GM12878 (cell line): ENCODE measurements around the gene CHAF1A. TPM values are rescaled to one million over a fixed set of nuclear protein-coding genes. Genes with fewer than 3 reads are reported as not detected.

Source experiments
- ATF2 ChIP-seq: IDR thresholded peaks from 2 replicates; pipeline ENCODE4 v1.6.1; 2012; ENCODE audit warnings: low read length, inconsistent platforms
- CHD2 ChIP-seq: IDR thresholded peaks from 2 replicates; pipeline ENCODE4 v1.6.1; 2011; ENCODE audit warnings: low read depth, low read length, improper control_type of control experiment, borderline replicate concordance
- EP300 ChIP-seq, 2 experiments: fragments of 150-350 bp in 1 of 2; IDR thresholded peaks; 2 replicates each; pipeline ENCODE4 v1.6.1; 2011 to 2012; ENCODE audit warnings: low read depth in 2 of 2, low read length in 2 of 2, borderline replicate concordance in 1 of 2, improper control_type of control experiment in 1 of 2, inconsistent platforms in 1 of 2; ENCODE audit not compliant: control insufficient read depth in 1 of 2
- FOXK2 ChIP-seq: fragments of 450-650 bp; IDR thresholded peaks from 2 replicates; pipeline ENCODE4 v1.6.1; 2017; ENCODE audit warnings: mild to moderate bottlenecking, moderate library complexity
- IRF4 ChIP-seq: IDR thresholded peaks from 2 replicates; pipeline ENCODE4 v1.6.1; 2011; ENCODE audit warnings: low read depth, low read length
- KLF5 ChIP-seq: fragments of 450-650 bp; IDR thresholded peaks from 2 replicates; pipeline ENCODE4 v1.6.1; 2014; ENCODE audit warnings: mild to moderate bottlenecking; ENCODE audit not compliant: partially characterized antibody
- PAX8 ChIP-seq: fragments of 450-650 bp; IDR thresholded peaks from 2 replicates; pipeline ENCODE4 v1.6.1; 2017; ENCODE audit warnings: mild to moderate bottlenecking, moderate library complexity
- PBX3 ChIP-seq: IDR thresholded peaks from 2 replicates; pipeline ENCODE4 v1.6.1; 2011; ENCODE audit warnings: mild to moderate bottlenecking, low read depth, low read length, moderate library complexity; ENCODE audit not compliant: insufficient replicate concordance
- POU2F2 ChIP-seq: IDR thresholded peaks from 3 replicates; pipeline ENCODE4 v1.6.1; 2011; ENCODE audit warnings: low read depth, mild to moderate bottlenecking, low read length, borderline replicate concordance
- STAT3 ChIP-seq: IDR thresholded peaks from 2 replicates; pipeline ENCODE4 v1.6.1; 2011; ENCODE audit warnings: low read depth, low read length, improper control_type of control experiment
- USF1 ChIP-seq: IDR thresholded peaks from 2 replicates; pipeline ENCODE4 v1.6.1; 2011; ENCODE audit warnings: borderline replicate concordance, low read depth, mild to moderate bottlenecking, moderate library complexity, mixed read lengths, low read length; ENCODE audit not compliant: insufficient read depth; ENCODE audit errors: extremely low read length
- ZNF384 ChIP-seq: IDR thresholded peaks from 2 replicates; pipeline ENCODE4 v1.6.1; 2012; ENCODE audit warnings: low read depth, mild to moderate bottlenecking, low read length, improper control_type of control experiment, borderline replicate concordance
- ZNF592 ChIP-seq: fragments of 450-650 bp; IDR thresholded peaks from 2 replicates; pipeline ENCODE4 v1.6.1; 2017; ENCODE audit warnings: mild to moderate bottlenecking, moderate library complexity
- polyA plus RNA-seq, 11 experiments: library from polyadenylated mRNA; depleted of rRNA in 4 of 11; unstranded in 6 of 11; stranded (reverse) in 5 of 11; fragments of >200 nt; fragmentation: Nextera tagmentation in 4 of 11; fragmentation: Illumina TruSeq in 1 of 11; extraction: Ambion mirVana in 4 of 11; extraction: Trizol in 1 of 11; gene quantifications; 1 replicate in 1 of 11; 2 replicates in 10 of 11; pipeline versions ENCODE4 v1.2.1 to v1.2.3, GENCODE V29; 2011 to 2016; ENCODE audit warnings: inconsistent platforms in 2 of 11, missing spikeins in 2 of 11, low read depth in 1 of 11
- total RNA-seq, 4 experiments: library from RNA; depleted of rRNA in 3 of 4; stranded (reverse); fragments of >200 nt in 3 of 4; fragmentation: Illumina TruSeq in 1 of 4; extraction: Trizol in 1 of 4; gene quantifications; 2 replicates each; pipeline versions ENCODE4 v1.2.1 to v1.2.3, GENCODE V29; 2013 to 2021

The CHAF1A gene
- total and polyA plus RNA-seq, 10 of the 15 experiments (the other 5 are each of a cell fraction or from before 2014, with no cell fraction given) = 1.3 to 69.1 (median 34.2) TPM

- TF ChIP-seq ZNF592 (no peak), CHD2 (no peak), KLF5 (no peak), FOXK2 (no peak), ATF2 (no peak), PBX3 (no peak), PAX8 (no peak), POU2F2 (no peak), EP300 (IDR thresholded peaks at IDR 0.05; ENCODE audit: borderline replicate concordance in 1 of 2, control insufficient read depth in 1 of 2, low read depth in 2 of 2, low read length in 2 of 2) (no peak), IRF4 (no peak), STAT3 (no peak), ZNF384 (no peak), USF1 (no peak)
Measured at GRCh38 chr19:4415352-4415751, 12.9 kb downstream of the CHAF1A start (continued).
